Activated CD4-positive, alpha-beta T cell treated with anti-CD3 and anti-CD28 coated beads for 4 hours (primary cell): ENCODE data around the gene FNDC8.
"Not testable (repeated sequence)": the region's sequence is repeated elsewhere in the genome, so short reads cannot be mapped to it uniquely, and the experiment has no call there.

ENCODE experiments used
- DNase-seq, 2 donors: peaks; one replicate each; pipeline ENCODE4 v3.0.0-alpha.2; 2020

The FNDC8 gene

GRCh38 chr17:35174835-35175334, 53.5 kb downstream of the FNDC8 start:
- DNase-seq = no peak

GRCh38 chr17:35175638-35176415, 54.4 kb downstream of the FNDC8 start:
- no peak for DNase-seq

- no peak for DNase-seq
These were observed 55.5 kb downstream of the FNDC8 start for GRCh38 chr17:35176897-35177296.

- DNase-seq = not testable (repeated sequence)
These were observed 58.0 kb downstream of the FNDC8 start for GRCh38 chr17:35179379-35179778.
